Measurements from ENCODE around the gene ACBD4.

GRCh38 chr17:45161288-45162024 is 26.0 kb downstream of the ACBD4 start, which contains the start of gene HEXIM2:
- TF ChIP-seq, protein P1, sequence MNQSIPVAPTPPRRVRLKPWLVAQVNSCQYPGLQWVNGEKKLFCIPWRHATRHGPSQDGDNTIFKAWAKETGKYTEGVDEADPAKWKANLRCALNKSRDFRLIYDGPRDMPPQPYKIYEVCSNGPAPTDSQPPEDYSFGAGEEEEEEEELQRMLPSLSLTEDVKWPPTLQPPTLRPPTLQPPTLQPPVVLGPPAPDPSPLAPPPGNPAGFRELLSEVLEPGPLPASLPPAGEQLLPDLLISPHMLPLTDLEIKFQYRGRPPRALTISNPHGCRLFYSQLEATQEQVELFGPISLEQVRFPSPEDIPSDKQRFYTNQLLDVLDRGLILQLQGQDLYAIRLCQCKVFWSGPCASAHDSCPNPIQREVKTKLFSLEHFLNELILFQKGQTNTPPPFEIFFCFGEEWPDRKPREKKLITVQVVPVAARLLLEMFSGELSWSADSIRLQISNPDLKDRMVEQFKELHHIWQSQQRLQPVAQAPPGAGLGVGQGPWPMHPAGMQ (IDR thresholded peaks at IDR 0.05; ENCODE audit: borderline replicate concordance), result no peak
- TF ChIP-seq CTCF (IDR thresholded peaks at IDR 0.05 in 2 of 3, conservative IDR thresholded peaks at IDR 0.05 in 1 of 3; ENCODE audit: control insufficient read depth in 2 of 3, extremely low read depth in 1 of 3, insufficient read depth in 1 of 3, low read depth in 3 of 3, low read length in 3 of 3), result no peak
- no peak for TF ChIP-seq SPI1 (IDR thresholded peaks at IDR 0.05; ENCODE audit: borderline replicate concordance, insufficient read depth, low read depth, low read length)
- TF ChIP-seq TCF7 (IDR thresholded peaks at IDR 0.05; ENCODE audit: borderline replicate concordance), result peak; percentile 63
- TF ChIP-seq, protein P2, sequence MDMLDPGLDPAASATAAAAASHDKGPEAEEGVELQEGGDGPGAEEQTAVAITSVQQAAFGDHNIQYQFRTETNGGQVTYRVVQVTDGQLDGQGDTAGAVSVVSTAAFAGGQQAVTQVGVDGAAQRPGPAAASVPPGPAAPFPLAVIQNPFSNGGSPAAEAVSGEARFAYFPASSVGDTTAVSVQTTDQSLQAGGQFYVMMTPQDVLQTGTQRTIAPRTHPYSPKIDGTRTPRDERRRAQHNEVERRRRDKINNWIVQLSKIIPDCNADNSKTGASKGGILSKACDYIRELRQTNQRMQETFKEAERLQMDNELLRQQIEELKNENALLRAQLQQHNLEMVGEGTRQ (IDR thresholded peaks at IDR 0.05; ENCODE audit: borderline replicate concordance, low read depth, low read length), result no peak
- TF ChIP-seq SUZ12 (IDR thresholded peaks at IDR 0.05; ENCODE audit: unreplicated experiment), result no peak
- peak; percentile 95 for TF ChIP-seq POLR2A (IDR thresholded peaks at IDR 0.05; ENCODE audit: low read depth, low read length)
- TF ChIP-seq RFX5 (IDR thresholded peaks at IDR 0.05; ENCODE audit: low read depth, low read length), result 0 out of 2 replicates have a peak, but pooled peaks have one; percentile 13
- no peak for TF ChIP-seq MXI1 (IDR thresholded peaks at IDR 0.05; ENCODE audit: low read depth, low read length)
- no peak for TF ChIP-seq BRCA1 (IDR thresholded peaks at IDR 0.05; ENCODE audit: low read depth, low read length)
- no peak for TF ChIP-seq MEF2A (IDR thresholded peaks at IDR 0.05; ENCODE audit: insufficient read depth, low read depth, low read length)

All from GM12878 (cell line).